Peyer's patch (tissue), 4 donors: ENCODE measurements around the gene HOXD12. TPM values are rescaled to one million over a fixed set of nuclear protein-coding genes. Genes with fewer than 3 reads are reported as not detected.
A peak's percentile ranks its signal among the peaks of the same experiment; 100 is the strongest.

ENCODE experiments used
- DNase-seq, 3 donors: peaks; one replicate each; pipeline ENCODE4 v3.0.0-alpha.2; 2017 to 2019
- H3K27ac ChIP-seq, 4 donors: fragments of 200-600 bp; sonication (generic); one replicate each; pipeline ENCODE4 v1.5.1; 2016 to 2019
- H3K27me3 ChIP-seq, 2 donors: fragments of 200-600 bp; sonication (generic); one replicate each; pipeline ENCODE4 v1.5.1; 2019
- H3K36me3 ChIP-seq, 3 donors: fragments of 200-600 bp; sonication (generic); one replicate each; pipeline ENCODE4 v1.5.1; 2016 to 2019
- H3K4me1 ChIP-seq, 4 donors: fragments of 200-600 bp; sonication (generic); one replicate each; pipeline ENCODE4 v1.5.1; 2016 to 2019
- H3K4me3 ChIP-seq, 4 donors: fragments of 200-600 bp; sonication (generic); 1 replicate in 3 of 4; 2 replicates in 1 of 4; pipeline ENCODE4 v1.5.1; 2016 to 2019; ENCODE audit warnings: mild to moderate bottlenecking in 1 of 4
- H3K9me3 ChIP-seq, 4 donors: fragments of 200-600 bp; sonication (generic); one replicate each; pipeline ENCODE4 v1.5.1; 2016 to 2019; ENCODE audit warnings: mild to moderate bottlenecking in 1 of 4
- CTCF ChIP-seq, 6 experiments: fragments of 450-650 bp in 4 of 6; fragments of 200-600 bp in 2 of 6; sonication (generic) in 1 of 6; IDR thresholded peaks; one replicate each; pipeline ENCODE4 v1.5.1; 2017 to 2019; ENCODE audit warnings: antibody characterized with exemption in 6 of 6, mild to moderate bottlenecking in 3 of 6, moderate library complexity in 1 of 6
- POLR2A ChIP-seq, 2 donors: fragments of 450-650 bp; IDR thresholded peaks; one replicate each; pipeline ENCODE4 v1.5.1; 2017; ENCODE audit warnings: antibody characterized with exemption in 2 of 2, mild to moderate bottlenecking in 2 of 2, moderate library complexity in 2 of 2
- total RNA-seq, 4 donors: library from RNA; depleted of rRNA; stranded (reverse); fragments of >200 nt; gene quantifications; one replicate each; pipeline ENCODE4 v1.1.0, GENCODE V29; 2016

HOXD12 gene
- total RNA-seq, 4 donors from 2014 or later = not detected

- H3K27ac ChIP-seq = no peak overlapping the region
- TF ChIP-seq CTCF (IDR thresholded peaks at IDR 0.05) (no peak), POLR2A (IDR thresholded peaks at IDR 0.05) (no peak)
- H3K9me3 ChIP-seq = no peaks in the 10 kb centered on the region
- no peak for DNase-seq
- no peaks in the 10 kb centered on the region for H3K36me3 ChIP-seq
- no peak overlapping the region for H3K4me3 ChIP-seq
- H3K27me3 ChIP-seq = peaks cover 0 to 83% of the 10 kb centered on the region in 2 donors
- peaks cover 0 to 22% (median 6%) of the 10 kb centered on the region in 4 donors for H3K4me1 ChIP-seq
These were observed 8.7 kb upstream of the HOXD12 start for GRCh38 chr2:176090862-176091261.

GRCh38 chr2:176091329-176092258, 8.0 kb upstream of the HOXD12 start:
- TF ChIP-seq CTCF (IDR thresholded peaks at IDR 0.05) (no peak), POLR2A (IDR thresholded peaks at IDR 0.05) (no peak)
- peaks cover 0 to 81% of the 10 kb centered on the region in 2 donors for H3K27me3 ChIP-seq
- no peaks in the 10 kb centered on the region for H3K9me3 ChIP-seq
- DNase-seq = peak in 1 of 3 donors; percentile 47
- H3K4me1 ChIP-seq = peaks cover 0 to 26% (median 6%) of the 10 kb centered on the region in 4 donors
- no peak overlapping the region for H3K27ac ChIP-seq
- H3K36me3 ChIP-seq = no peaks in the 10 kb centered on the region
- no peak overlapping the region for H3K4me3 ChIP-seq

- Histone ChIP-seq H3K4me1 (peaks cover 0 to 35% (median 6%) of the 10 kb centered on the region in 4 donors), H3K27ac (no peak within 1 kb of the TSS), H3K27me3 (peaks cover 0 to 81% of the 10 kb centered on the region in 2 donors), H3K4me3 (peak within 1 kb of the TSS in 3 of 4 donors; percentile 12 to 44 (median 37)), H3K36me3 (no peaks in the 10 kb centered on the region), H3K9me3 (no peaks in the 10 kb centered on the region)
- DNase-seq = peak in 2 of 3 donors; percentile 37 to 53
- no peak for TF ChIP-seq POLR2A (IDR thresholded peaks at IDR 0.05)
- no peak for TF ChIP-seq CTCF (IDR thresholded peaks at IDR 0.05)
These were observed 7.1 kb upstream of the HOXD12 start, which contains the start of gene HOXD13 for GRCh38 chr2:176092270-176093144. Gene HOXD13, plus strand, starts transcription at chr2:176092721. Its CDS starts 170 bp downstream, at chr2:176092891.

GRCh38 chr2:176093145-176093897, 6.3 kb upstream of the HOXD12 start:
- no peaks in the 10 kb centered on the region for H3K9me3 ChIP-seq
- H3K27ac ChIP-seq = no peak overlapping the region
- peak overlapping the region in 3 of 4 donors; percentile 12 to 44 (median 37) for H3K4me3 ChIP-seq
- TF ChIP-seq CTCF (IDR thresholded peaks at IDR 0.05) (no peak), POLR2A (IDR thresholded peaks at IDR 0.05) (no peak)
- H3K36me3 ChIP-seq = no peaks in the 10 kb centered on the region
- peak in 2 of 3 donors; percentile 40 to 53 for DNase-seq
- peaks cover 0 to 34% (median 3%) of the 10 kb centered on the region in 4 donors for H3K4me1 ChIP-seq
- peaks cover 0 to 83% of the 10 kb centered on the region in 2 donors for H3K27me3 ChIP-seq

GRCh38 chr2:176093898-176094249, 5.7 kb upstream of the HOXD12 start:
- peaks cover 0 to 33% (median 2%) of the 10 kb centered on the region in 4 donors for H3K4me1 ChIP-seq
- no peak for TF ChIP-seq CTCF (IDR thresholded peaks at IDR 0.05)
- TF ChIP-seq POLR2A (IDR thresholded peaks at IDR 0.05) = no peak
- H3K27me3 ChIP-seq = peaks cover 0 to 88% of the 10 kb centered on the region in 2 donors
- no peak for DNase-seq
- no peak overlapping the region for H3K4me3 ChIP-seq
- no peaks in the 10 kb centered on the region for H3K9me3 ChIP-seq
- no peak overlapping the region for H3K27ac ChIP-seq
- no peaks in the 10 kb centered on the region for H3K36me3 ChIP-seq
